ENCODE measurements around the gene FYB2. TPM values are rescaled to one million over a fixed set of nuclear protein-coding genes. Genes with fewer than 3 reads are reported as not detected.

The FYB2 gene, protein sequence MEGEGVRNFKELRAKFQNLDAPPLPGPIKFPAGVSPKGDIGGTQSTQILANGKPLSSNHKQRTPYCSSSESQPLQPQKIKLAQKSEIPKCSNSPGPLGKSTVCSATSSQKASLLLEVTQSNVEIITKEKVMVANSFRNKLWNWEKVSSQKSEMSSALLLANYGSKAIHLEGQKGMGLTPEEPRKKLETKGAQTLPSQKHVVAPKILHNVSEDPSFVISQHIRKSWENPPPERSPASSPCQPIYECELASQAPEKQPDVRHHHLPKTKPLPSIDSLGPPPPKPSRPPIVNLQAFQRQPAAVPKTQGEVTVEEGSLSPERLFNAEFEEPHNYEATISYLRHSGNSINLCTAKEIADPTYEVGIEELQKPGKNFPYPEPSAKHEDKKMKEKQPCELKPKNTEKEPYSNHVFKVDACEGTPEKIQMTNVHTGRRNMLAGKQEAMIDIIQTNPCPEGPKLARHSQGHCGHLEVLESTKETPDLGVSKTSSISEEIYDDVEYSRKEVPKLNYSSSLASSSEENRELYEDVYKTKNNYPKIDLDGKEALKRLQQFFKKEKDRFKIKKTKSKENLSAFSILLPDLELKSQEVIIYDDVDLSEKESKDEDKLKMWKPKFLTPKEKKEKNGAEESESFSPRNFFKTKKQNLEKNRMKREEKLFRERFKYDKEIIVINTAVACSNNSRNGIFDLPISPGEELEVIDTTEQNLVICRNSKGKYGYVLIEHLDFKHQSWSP
- total RNA-seq, result 10 to 100 TPM; 11.2 to 27.5 (median 16.1) TPM
- long read RNA-seq, partial matches to known transcripts, result 0 of 2 reads
- long read RNA-seq, other reads (novel, unspliced or antisense), result 2 of 2 reads

- Histone ChIP-seq H3K27me3 (no peaks in the 10 kb centered on the region), H3K4me1 (peaks cover 0 to 29% (median 11%) of the 10 kb centered on the region in 4 donors), H3K27ac (peak within 1 kb of the TSS; percentile 90 to 95 (median 94)), H3K36me3 (no peaks in the 10 kb centered on the region), H3K4me3 (peak within 1 kb of the TSS; percentile 28 to 56 (median 53)), H3K9me3 (no peaks in the 10 kb centered on the region)
- intact Hi-C loops (cut with DNase I), result no loop called here
- WGBS (ENCODE audit: insufficient coverage, low coverage, low lambda C conversion rate, missing lambda C conversion rate), result 31% methylated on average over 4 of the region's 10 CpGs
- ATAC-seq (peak; percentile 46 to 79 (median 68)), DNase-seq (peak; percentile 71 to 90 (median 87))
- TF ChIP-seq, protein P1, sequence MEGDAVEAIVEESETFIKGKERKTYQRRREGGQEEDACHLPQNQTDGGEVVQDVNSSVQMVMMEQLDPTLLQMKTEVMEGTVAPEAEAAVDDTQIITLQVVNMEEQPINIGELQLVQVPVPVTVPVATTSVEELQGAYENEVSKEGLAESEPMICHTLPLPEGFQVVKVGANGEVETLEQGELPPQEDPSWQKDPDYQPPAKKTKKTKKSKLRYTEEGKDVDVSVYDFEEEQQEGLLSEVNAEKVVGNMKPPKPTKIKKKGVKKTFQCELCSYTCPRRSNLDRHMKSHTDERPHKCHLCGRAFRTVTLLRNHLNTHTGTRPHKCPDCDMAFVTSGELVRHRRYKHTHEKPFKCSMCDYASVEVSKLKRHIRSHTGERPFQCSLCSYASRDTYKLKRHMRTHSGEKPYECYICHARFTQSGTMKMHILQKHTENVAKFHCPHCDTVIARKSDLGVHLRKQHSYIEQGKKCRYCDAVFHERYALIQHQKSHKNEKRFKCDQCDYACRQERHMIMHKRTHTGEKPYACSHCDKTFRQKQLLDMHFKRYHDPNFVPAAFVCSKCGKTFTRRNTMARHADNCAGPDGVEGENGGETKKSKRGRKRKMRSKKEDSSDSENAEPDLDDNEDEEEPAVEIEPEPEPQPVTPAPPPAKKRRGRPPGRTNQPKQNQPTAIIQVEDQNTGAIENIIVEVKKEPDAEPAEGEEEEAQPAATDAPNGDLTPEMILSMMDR (IDR thresholded peaks at IDR 0.05), result no peak
- TF ChIP-seq POLR2A (IDR thresholded peaks at IDR 0.05), result peak; percentile 28
Observed at GRCh38 chr1:56819387-56819899, at the start of gene FYB2. TSS of gene FYB2 (minus strand) at chr1:56819404. CDS start at chr1:56819290, 114 bp downstream.

GRCh38 chr1:56868761-56869160 lies 49.6 kb upstream of the FYB2 start:
- WGBS (ENCODE audit: insufficient coverage, low coverage, low lambda C conversion rate, missing lambda C conversion rate), result 73% methylated on average over 2 of the region's 2 CpGs
- DNase-seq, result no peak
- H3K36me3 ChIP-seq, result peaks cover 0 to 26% (median 7%) of the 10 kb centered on the region in 4 donors
- no peak overlapping the region for H3K27ac ChIP-seq
- intact Hi-C loops (cut with DNase I), result no loop called here
- H3K4me1 ChIP-seq, result peaks cover 0 to 4% (median 0%) of the 10 kb centered on the region in 4 donors
- ATAC-seq, result no peak
- no peaks in the 10 kb centered on the region for H3K27me3 ChIP-seq
- TF ChIP-seq, protein P1 (IDR thresholded peaks at IDR 0.05), result no peak
- no peak for TF ChIP-seq POLR2A (IDR thresholded peaks at IDR 0.05)
- no peaks in the 10 kb centered on the region for H3K9me3 ChIP-seq
- H3K4me3 ChIP-seq, result no peak overlapping the region

- 80% methylated on average over 5 of the region's 5 CpGs for WGBS (ENCODE audit: insufficient coverage, low coverage, low lambda C conversion rate, missing lambda C conversion rate)
- intact Hi-C loops (cut with DNase I), result no loop called here
- Histone ChIP-seq H3K9me3 (no peaks in the 10 kb centered on the region), H3K27me3 (no peaks in the 10 kb centered on the region), H3K4me1 (peaks cover 0 to 4% (median 0%) of the 10 kb centered on the region in 4 donors), H3K27ac (no peak overlapping the region), H3K36me3 (peaks cover 0 to 16% (median 2%) of the 10 kb centered on the region in 4 donors), H3K4me3 (no peak overlapping the region)
- DNase-seq (no peak), ATAC-seq (no peak)
- no peak for TF ChIP-seq POLR2A (IDR thresholded peaks at IDR 0.05)
- TF ChIP-seq, protein P1 (IDR thresholded peaks at IDR 0.05), result no peak
Observed at GRCh38 chr1:56867491-56867890, 48.3 kb upstream of the FYB2 start.

DNA sequence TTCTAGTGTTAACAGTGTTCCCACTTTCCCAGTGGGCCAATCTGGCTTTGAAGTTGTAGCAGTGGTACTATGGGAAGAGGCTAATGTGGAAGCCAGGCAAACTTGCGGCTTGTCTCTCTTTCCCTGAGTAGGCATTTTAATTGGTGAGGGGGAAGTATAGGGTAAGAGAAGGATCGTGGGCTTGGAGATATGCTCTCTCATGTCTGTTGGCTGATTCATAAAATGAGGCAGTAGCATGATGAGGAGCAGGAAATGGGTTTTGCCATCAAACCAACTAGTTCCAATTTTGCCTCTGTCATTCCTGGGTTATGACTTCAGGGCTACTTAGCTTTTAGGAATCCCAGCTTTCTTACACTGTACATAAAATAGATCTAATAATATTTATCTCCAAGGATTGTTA lies 47.5 kb upstream of the FYB2 start:
- TF ChIP-seq, protein P1 (IDR thresholded peaks at IDR 0.05), result no peak
- no peak for TF ChIP-seq POLR2A (IDR thresholded peaks at IDR 0.05)
- no peak for DNase-seq
- WGBS (ENCODE audit: insufficient coverage, low coverage, low lambda C conversion rate, missing lambda C conversion rate), result 42% methylated on average over 2 of the region's 2 CpGs
- Histone ChIP-seq H3K9me3 (no peaks in the 10 kb centered on the region), H3K27ac (no peak overlapping the region), H3K4me1 (peaks cover 0 to 4% (median 0%) of the 10 kb centered on the region in 4 donors), H3K27me3 (no peaks in the 10 kb centered on the region), H3K4me3 (no peak overlapping the region), H3K36me3 (peaks cover 0 to 16% (median 2%) of the 10 kb centered on the region in 4 donors)
- ATAC-seq, result no peak
- intact Hi-C loops (cut with DNase I), result no loop called here
